HL-60/S4 (cell line): Measurements from ENCODE around the gene S100A8.
"Not testable (repeated sequence)": the region's sequence is repeated elsewhere in the genome, so short reads cannot be mapped to it uniquely, and the experiment has no call there.

Experiments
- in situ Hi-C: fragments of 300-500 bp; cut with MboI; formaldehyde crosslinking; loops from 2 replicates; pipeline ENCODE4 v1.14.3; 2022; ENCODE audit warnings: low sequenced_read_pairs

S100A8 gene

GRCh38 chr1:153390938-153391710 lies at the start of gene S100A8:
TSS of gene S100A8 (minus strand) at chr1:153391073. CDS start at chr1:153390535, 538 bp downstream.
- in situ Hi-C loops, result no loop called here

DNA sequence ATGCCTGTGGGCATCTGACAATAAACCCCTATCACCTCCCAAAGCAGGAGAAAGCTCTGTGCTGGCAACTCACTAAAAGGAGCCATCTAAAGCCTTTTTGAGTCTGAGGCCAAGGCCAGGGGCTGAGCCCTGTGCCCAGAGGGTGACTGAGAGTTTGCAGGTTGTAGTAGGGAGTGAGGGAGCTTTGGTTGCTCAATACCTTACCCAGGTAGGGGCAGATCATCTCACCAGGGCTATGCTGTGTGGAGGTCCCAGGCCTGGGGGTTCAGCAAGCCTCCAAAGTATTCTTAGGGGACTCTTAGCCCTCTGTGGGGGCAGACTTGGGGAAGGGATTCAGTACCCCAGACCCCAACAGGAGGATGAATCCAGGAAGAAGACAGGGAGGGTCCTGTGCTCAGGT lies 48.4 kb upstream of the S100A8 start:
- in situ Hi-C loops, result no loop called here

DNA sequence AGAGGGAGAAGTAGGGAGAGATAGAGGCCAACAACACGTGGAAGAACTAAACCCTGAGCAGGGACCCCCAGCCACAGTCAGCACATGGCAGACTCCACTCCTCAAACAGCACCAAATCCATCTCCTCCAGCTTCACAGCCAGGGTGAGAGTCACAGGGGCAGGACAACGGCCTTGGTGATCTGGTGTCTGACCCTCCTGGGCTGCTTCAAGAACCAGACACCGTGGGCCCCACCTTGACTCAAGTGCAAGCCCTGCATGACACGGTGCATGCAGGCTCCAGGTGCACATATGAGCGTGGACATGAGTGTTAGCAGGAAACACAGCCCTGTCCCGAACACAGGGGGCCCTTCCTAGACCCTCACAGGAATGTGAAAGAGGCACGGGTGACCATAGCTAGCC lies 47.7 kb upstream of the S100A8 start:
- in situ Hi-C loops, result no loop called here

- in situ Hi-C loops, result no loop called here
These were observed 46.4 kb upstream of the S100A8 start for GRCh38 chr1:153437236-153437635.

- in situ Hi-C loops, result no loop called here
These were observed 44.0 kb upstream of the S100A8 start for GRCh38 chr1:153434746-153435455.

DNA sequence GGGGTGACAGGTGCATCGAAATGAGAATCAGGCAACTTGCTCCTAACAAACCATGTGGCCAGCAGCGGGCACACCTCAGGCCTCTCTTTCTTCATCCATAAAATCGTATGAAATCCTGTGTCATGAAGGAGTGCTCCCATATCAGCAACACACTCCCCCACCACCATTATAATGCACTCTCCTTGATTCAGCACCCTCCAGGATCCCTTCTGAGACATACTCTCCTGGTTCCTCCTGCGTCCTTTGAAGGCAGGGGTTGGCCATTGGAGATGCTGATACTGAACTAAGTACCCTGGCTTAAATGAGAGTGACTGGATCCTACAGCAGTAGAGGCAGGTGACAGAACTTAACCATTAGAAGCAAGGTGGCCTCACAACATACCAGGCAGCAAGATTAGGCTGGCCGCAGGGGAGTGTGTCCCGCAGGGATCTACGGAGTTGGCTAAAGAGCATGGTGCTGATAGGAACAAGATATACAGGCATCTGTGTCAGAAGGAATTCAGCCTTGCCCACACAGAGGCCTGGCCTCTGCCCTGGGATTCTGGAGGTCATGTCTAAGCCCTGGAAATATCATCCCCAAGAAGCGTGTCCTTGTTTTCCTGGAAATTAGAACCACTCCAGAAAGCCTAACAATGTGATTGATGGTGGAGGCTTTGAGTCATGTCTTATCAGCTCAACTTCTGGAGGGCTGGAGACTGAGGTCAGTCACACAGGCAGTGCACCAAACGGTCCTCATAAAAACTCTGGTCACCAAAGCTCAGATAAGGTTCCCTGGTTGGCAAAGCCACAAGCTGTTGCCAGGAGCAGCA lies 42.2 kb upstream of the S100A8 start:
- in situ Hi-C loops, result no loop called here

GRCh38 chr1:153431928-153432327 lies 41.1 kb upstream of the S100A8 start:
- in situ Hi-C loops, result no loop called here

- in situ Hi-C loops, result no loop called here
These were observed 40.6 kb upstream of the S100A8 start for GRCh38 chr1:153431427-153431826.

DNA sequence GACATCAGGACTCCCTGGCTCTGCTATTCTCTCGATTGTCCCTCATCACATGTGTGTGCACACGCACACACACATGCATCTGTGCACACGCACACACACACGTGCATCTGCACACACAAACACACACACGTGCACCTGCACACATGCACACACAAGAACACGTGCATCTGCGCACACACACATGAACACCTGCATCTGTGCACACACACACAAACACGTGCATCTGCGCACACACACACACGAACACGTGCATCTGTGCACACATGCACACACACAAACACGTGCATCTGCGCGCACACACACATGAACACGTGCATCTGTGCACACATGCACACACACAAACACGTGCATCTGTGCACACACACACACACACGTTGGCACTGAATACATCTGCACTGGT lies 40.1 kb upstream of the S100A8 start:
- in situ Hi-C loops, result no loop called here

DNA sequence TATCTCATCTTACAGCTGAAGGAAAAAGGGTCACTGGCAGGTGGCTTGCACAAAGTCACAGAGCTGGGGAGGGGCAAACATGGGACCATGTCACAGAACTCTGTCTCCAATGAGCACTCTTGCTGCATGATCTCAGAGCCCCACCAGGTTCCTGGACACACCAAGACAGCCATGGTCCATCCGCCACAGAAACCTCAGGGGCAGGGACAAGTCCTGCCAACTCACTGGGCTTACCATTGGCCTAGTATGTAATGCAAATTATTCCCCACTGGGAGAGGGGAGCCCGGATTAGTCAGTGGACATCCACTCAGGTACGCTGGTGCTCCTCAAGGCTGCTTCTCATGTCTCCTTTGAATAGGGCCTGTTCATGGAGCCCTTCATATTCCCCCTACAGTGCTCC lies 39.7 kb upstream of the S100A8 start:
- in situ Hi-C loops, result no loop called here

DNA sequence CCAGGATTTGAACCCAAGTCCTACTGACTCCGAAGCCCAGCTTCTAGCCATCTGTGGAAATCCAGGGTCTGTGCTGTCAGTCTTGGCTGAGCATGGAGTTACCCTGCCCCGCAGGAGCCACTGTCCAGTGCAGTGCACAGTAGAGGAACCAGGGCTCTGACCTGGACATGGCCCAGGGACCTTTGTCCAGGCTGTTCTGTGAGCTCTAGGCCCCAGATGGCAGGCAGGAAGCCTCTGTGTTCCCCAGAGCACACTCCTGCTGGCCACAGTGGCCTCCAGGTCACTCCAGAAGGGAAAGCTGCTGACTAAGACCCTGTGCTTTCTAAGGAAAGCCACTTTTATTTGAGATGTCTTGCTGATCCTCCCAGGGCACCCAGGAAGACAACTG lies 39.3 kb upstream of the S100A8 start:
- in situ Hi-C loops, result no loop called here

DNA sequence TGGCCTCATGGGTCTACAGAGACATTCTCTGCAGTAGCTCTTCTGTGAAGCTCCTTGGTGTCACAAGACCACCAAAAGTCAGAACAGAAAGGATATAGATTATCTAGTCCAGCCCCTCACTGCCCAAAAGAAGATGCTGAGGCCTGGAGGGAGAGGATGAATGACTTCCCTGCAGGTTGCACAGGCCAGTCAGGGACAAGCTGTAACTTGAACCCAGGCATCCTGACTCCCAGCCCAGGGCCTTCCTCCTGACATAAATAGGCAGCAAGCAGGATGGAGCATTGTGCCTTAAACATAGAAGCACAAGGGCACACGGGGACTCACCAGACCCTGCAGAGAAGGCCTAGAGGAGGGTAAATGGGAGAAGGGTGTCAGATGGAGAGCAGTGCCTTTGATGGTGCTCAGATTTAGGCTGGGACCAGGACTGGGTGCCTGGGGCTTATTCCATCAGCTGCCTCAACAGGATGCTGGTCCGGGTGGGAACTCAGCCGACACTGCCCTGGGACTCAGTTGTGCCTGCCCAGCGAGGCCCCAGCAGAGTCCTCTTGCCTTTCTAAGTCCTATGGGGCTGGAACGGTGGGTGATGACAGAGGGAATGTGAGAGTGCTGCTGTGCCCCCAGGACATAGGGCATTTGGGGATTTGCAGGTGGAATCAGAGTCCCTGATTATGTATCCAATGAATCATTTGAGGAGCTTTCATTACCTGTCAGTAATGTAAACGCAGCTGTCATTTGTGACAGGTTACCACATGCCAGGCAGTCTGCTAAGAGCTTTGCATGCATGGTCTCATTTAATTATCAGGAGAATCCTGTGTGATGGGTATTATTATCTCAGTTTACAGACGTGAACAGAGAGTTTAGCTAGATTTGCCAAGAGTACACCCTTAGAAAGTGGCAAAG lies 38.6 kb upstream of the S100A8 start:
- in situ Hi-C loops, result no loop called here

DNA sequence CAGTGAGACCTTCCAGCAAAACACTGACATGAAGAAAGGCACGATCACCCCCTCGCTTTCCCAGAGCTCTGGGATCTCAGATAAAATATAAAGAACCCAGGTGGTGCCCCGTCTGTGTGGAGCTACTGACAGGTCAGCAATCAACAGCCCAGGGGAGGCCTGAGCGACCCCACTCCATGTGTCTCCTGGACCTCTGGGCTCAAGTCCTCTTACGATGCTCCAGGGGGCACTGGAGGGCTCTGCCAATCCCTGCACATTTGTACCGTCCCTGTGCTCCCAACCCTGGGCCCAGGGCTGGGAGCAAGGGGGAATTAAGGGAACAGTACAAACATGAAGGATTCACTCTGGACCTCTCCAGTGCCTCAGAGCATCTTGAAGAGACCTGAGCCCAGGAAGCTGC lies 37.9 kb upstream of the S100A8 start:
- in situ Hi-C loops, result no loop called here

GRCh38 chr1:153428073-153428638 lies 37.3 kb upstream of the S100A8 start:
- in situ Hi-C loops, result no loop called here

- in situ Hi-C loops, result no loop called here
These were observed 35.9 kb upstream of the S100A8 start for GRCh38 chr1:153426809-153427208.

GRCh38 chr1:153422450-153423068 lies 31.7 kb upstream of the S100A8 start:
- in situ Hi-C loops, result no loop called here

DNA sequence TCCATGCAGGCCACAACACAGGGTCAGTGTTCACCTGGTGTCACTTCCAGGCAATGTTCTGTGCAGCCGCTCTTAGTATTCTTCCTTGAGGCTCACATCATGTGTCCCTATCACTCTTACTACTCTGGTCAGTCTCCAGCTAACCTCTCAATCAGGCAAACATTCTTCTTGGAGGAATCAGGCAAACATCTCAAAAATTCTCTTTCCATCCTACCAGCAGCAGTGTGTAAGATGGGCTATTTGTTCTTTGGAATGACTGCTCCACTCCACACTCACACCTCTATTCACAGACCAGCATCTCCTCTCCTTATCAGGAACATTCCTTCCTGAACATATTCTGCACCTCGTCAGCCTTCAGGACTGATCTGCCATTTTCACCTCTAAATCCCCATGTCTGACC lies 29.4 kb upstream of the S100A8 start:
- in situ Hi-C loops, result no loop called here

DNA sequence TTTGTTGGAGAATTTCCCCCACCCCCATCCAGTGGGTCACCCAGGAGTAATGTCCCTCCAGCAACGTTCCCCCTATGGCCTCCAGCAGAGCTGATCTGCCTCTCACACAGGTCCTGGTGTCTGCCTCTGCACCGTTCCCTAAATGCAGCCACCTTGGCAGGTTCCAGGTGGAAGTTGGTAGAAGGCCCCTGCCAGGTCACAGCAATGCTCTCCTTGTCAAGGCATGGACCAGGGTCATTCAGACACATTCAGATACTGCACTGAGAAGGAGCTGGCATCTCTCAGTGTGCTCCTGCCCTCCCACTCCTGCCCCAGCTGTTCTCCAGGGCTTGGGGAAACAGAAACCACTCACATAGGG lies 28.5 kb upstream of the S100A8 start:
- in situ Hi-C loops, result not testable (repeated sequence)

DNA sequence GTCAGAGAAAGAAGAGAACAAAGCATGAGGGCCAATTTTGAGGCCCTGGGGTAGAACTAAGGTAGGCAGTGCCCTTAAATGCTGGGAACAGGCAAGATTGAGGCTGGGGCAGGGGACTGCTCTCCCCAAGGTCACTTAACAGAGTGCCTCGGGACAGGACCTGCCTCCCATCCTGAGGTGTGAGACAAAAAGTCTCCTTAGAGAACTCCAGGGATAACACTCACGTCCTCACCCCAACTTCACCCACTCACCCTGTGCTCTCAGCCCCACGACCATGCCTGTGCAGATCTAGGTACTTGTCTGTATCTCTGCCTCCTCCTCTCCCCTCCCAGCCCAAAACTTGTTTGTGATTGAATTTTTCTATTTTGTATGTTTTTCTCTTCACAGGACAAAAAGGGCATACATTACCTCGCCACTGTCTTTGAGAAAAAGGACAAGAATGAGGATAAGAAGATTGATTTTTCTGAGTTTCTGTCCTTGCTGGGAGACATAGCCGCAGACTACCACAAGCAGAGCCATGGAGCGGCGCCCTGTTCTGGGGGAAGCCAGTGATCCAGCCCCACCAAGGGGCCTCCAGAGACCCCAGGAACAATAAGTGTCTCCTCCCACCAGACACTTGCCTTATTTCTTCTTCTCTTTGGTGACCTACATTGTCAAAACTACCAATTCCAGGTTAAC lies 28.0 kb upstream of the S100A8 start:
- in situ Hi-C loops, result not testable (repeated sequence)
